ENCODE results near the gene U2AF2.

Gene U2AF2

GRCh38 chr19:55611983-55612645 lies 42.7 kb upstream of the U2AF2 start:
- H3K27me3 ChIP-seq (ENCODE audit: control insufficient read depth in 3 of 3, insufficient read depth in 3 of 3, low read depth in 1 of 3, low read length in 3 of 3), result no peaks in the 10 kb centered on the region
- no peak overlapping the region for H2BK12ac ChIP-seq (ENCODE audit: low read length)
- H2BK5ac ChIP-seq (ENCODE audit: low read length), result no peak overlapping the region
- H3K4ac ChIP-seq (ENCODE audit: low read length), result no peak overlapping the region
- no peak for DNase-seq (ENCODE audit: low spot score)
- no peak overlapping the region for H3K14ac ChIP-seq (ENCODE audit: low read length)
- H3K27ac ChIP-seq (replicated peaks; ENCODE audit: low read length), result no peak overlapping the region
- no peak overlapping the region for H2BK120ac ChIP-seq (ENCODE audit: low read depth, low read length)
- peaks cover 0 to 4% of the 10 kb centered on the region in 2 donors for H3K9me3 ChIP-seq (replicated peaks in 1 of 2; ENCODE audit: control insufficient read depth in 2 of 2, insufficient read depth in 1 of 2, low read depth in 1 of 2, low read length in 2 of 2)
- no CpG with 5 or more reads among the region's 3 CpGs for WGBS, 2 donors (ENCODE audit: extremely low coverage in 2 of 2, insufficient read length in 2 of 2, insufficient replicate concordance in 1 of 2)
- no peak overlapping the region for H2AFZ ChIP-seq (ENCODE audit: low read length)
- H3K23ac ChIP-seq (ENCODE audit: low read depth, low read length, poor library complexity), result no peak overlapping the region
- no peaks in the 10 kb centered on the region for H3K4me1 ChIP-seq (ENCODE audit: control insufficient read depth in 2 of 2, insufficient read depth in 1 of 2, low read depth in 1 of 2, low read length in 2 of 2)
- H3K4me2 ChIP-seq (ENCODE audit: insufficient read depth, low read length, poor library complexity, severe bottlenecking), result no peak overlapping the region
- no peak overlapping the region for H3K4me3 ChIP-seq (ENCODE audit: low read length in 2 of 2)
- no peak overlapping the region for H4K91ac ChIP-seq (ENCODE audit: low read depth, low read length, poor library complexity)
- H2BK15ac ChIP-seq (ENCODE audit: low read length), result no peak overlapping the region
- H3K79me1 ChIP-seq (ENCODE audit: low read depth, low read length), result peaks cover 18% of the 10 kb centered on the region
- H3K9ac ChIP-seq (ENCODE audit: low read depth, low read length, poor library complexity), result no peak overlapping the region
- no peak overlapping the region for H2AK5ac ChIP-seq (ENCODE audit: low read depth, low read length)
- no peak overlapping the region for H3K18ac ChIP-seq (ENCODE audit: low read length)
- no peak overlapping the region for H4K8ac ChIP-seq (ENCODE audit: low read depth, low read length)
- H3K36me3 ChIP-seq (replicated peaks in 1 of 2; ENCODE audit: control insufficient read depth in 2 of 2, insufficient read depth in 2 of 2, low read length in 2 of 2), result peaks cover 26 to 75% of the 10 kb centered on the region in 2 donors

- no peak overlapping the region for H4K91ac ChIP-seq (ENCODE audit: low read depth, low read length, poor library complexity)
- no peak overlapping the region for H3K18ac ChIP-seq (ENCODE audit: low read length)
- no peak overlapping the region for H3K9ac ChIP-seq (ENCODE audit: low read depth, low read length, poor library complexity)
- WGBS, 2 donors (ENCODE audit: extremely low coverage in 2 of 2, insufficient read length in 2 of 2, insufficient replicate concordance in 1 of 2), result no CpG with 5 or more reads among the region's 27 CpGs
- no peak for DNase-seq (ENCODE audit: low spot score)
- H2BK15ac ChIP-seq (ENCODE audit: low read length), result no peak overlapping the region
- H3K27ac ChIP-seq (replicated peaks; ENCODE audit: low read length), result no peak overlapping the region
- no peaks in the 10 kb centered on the region for H3K4me1 ChIP-seq (ENCODE audit: control insufficient read depth in 2 of 2, insufficient read depth in 1 of 2, low read depth in 1 of 2, low read length in 2 of 2)
- no peak overlapping the region for H2AFZ ChIP-seq (ENCODE audit: low read length)
- H3K4me3 ChIP-seq (ENCODE audit: low read length in 2 of 2), result no peak overlapping the region
- no peak overlapping the region for H3K14ac ChIP-seq (ENCODE audit: low read length)
- H3K23ac ChIP-seq (ENCODE audit: low read depth, low read length, poor library complexity), result no peak overlapping the region
- H2BK5ac ChIP-seq (ENCODE audit: low read length), result no peak overlapping the region
- H3K4me2 ChIP-seq (ENCODE audit: insufficient read depth, low read length, poor library complexity, severe bottlenecking), result no peak overlapping the region
- no peak overlapping the region for H2BK12ac ChIP-seq (ENCODE audit: low read length)
- no peak overlapping the region for H3K4ac ChIP-seq (ENCODE audit: low read length)
- H2BK120ac ChIP-seq (ENCODE audit: low read depth, low read length), result no peak overlapping the region
- peaks cover 0 to 4% of the 10 kb centered on the region in 2 donors for H3K9me3 ChIP-seq (replicated peaks in 1 of 2; ENCODE audit: control insufficient read depth in 2 of 2, insufficient read depth in 1 of 2, low read depth in 1 of 2, low read length in 2 of 2)
- H3K36me3 ChIP-seq (replicated peaks in 1 of 2; ENCODE audit: control insufficient read depth in 2 of 2, insufficient read depth in 2 of 2, low read length in 2 of 2), result peaks cover 30 to 81% of the 10 kb centered on the region in 2 donors
- no peaks in the 10 kb centered on the region for H3K27me3 ChIP-seq (ENCODE audit: control insufficient read depth in 3 of 3, insufficient read depth in 3 of 3, low read depth in 1 of 3, low read length in 3 of 3)
- H2AK5ac ChIP-seq (ENCODE audit: low read depth, low read length), result no peak overlapping the region
- peaks cover 15% of the 10 kb centered on the region for H3K79me1 ChIP-seq (ENCODE audit: low read depth, low read length)
- H4K8ac ChIP-seq (ENCODE audit: low read depth, low read length), result no peak overlapping the region
Measured at GRCh38 chr19:55613396-55613795, 41.4 kb upstream of the U2AF2 start.

GRCh38 chr19:55613930-55614710 lies 40.7 kb upstream of the U2AF2 start:
- H2BK120ac ChIP-seq (ENCODE audit: low read depth, low read length), result no peak overlapping the region
- H4K91ac ChIP-seq (ENCODE audit: low read depth, low read length, poor library complexity), result no peak overlapping the region

More at GRCh38 chr19:55613930-55614710, 40.7 kb upstream of the U2AF2 start:
- peaks cover 15% of the 10 kb centered on the region for H3K79me1 ChIP-seq (ENCODE audit: low read depth, low read length)
- no peak overlapping the region for H4K8ac ChIP-seq (ENCODE audit: low read depth, low read length)
- no peak overlapping the region for H2AFZ ChIP-seq (ENCODE audit: low read length)
- no peak overlapping the region for H3K14ac ChIP-seq (ENCODE audit: low read length)
- H3K9me3 ChIP-seq (replicated peaks in 1 of 2; ENCODE audit: control insufficient read depth in 2 of 2, insufficient read depth in 1 of 2, low read depth in 1 of 2, low read length in 2 of 2), result peaks cover 0 to 4% of the 10 kb centered on the region in 2 donors
- H2AK5ac ChIP-seq (ENCODE audit: low read depth, low read length), result no peak overlapping the region
- H3K27me3 ChIP-seq (ENCODE audit: control insufficient read depth in 3 of 3, insufficient read depth in 3 of 3, low read depth in 1 of 3, low read length in 3 of 3), result no peaks in the 10 kb centered on the region
- H3K4ac ChIP-seq (ENCODE audit: low read length), result no peak overlapping the region
- peaks cover 30 to 77% of the 10 kb centered on the region in 2 donors for H3K36me3 ChIP-seq (replicated peaks in 1 of 2; ENCODE audit: control insufficient read depth in 2 of 2, insufficient read depth in 2 of 2, low read length in 2 of 2)
- H2BK15ac ChIP-seq (ENCODE audit: low read length), result no peak overlapping the region
- H3K27ac ChIP-seq (replicated peaks; ENCODE audit: low read length), result no peak overlapping the region
- no peak overlapping the region for H3K4me2 ChIP-seq (ENCODE audit: insufficient read depth, low read length, poor library complexity, severe bottlenecking)
- DNase-seq (ENCODE audit: low spot score), result no peak
- no peak overlapping the region for H2BK12ac ChIP-seq (ENCODE audit: low read length)
- H3K18ac ChIP-seq (ENCODE audit: low read length), result no peak overlapping the region
- H3K9ac ChIP-seq (ENCODE audit: low read depth, low read length, poor library complexity), result no peak overlapping the region
- 100% methylated on average over 3 of the region's 75 CpGs; no CpG with 5 or more reads in 1 of the 2 donors for WGBS, 2 donors (ENCODE audit: extremely low coverage in 2 of 2, insufficient read length in 2 of 2, insufficient replicate concordance in 1 of 2)
- H3K23ac ChIP-seq (ENCODE audit: low read depth, low read length, poor library complexity), result no peak overlapping the region
- H2BK5ac ChIP-seq (ENCODE audit: low read length), result peak overlapping the region; percentile 50
- no peaks in the 10 kb centered on the region for H3K4me1 ChIP-seq (ENCODE audit: control insufficient read depth in 2 of 2, insufficient read depth in 1 of 2, low read depth in 1 of 2, low read length in 2 of 2)
- no peak overlapping the region for H3K4me3 ChIP-seq (ENCODE audit: low read length in 2 of 2)
